ENCODE data around the gene RILPL1. TPM values are rescaled to one million over a fixed set of nuclear protein-coding genes. Genes with fewer than 3 reads are reported as not detected.

The RILPL1 gene
- total and polyA plus RNA-seq, 9 of the 15 experiments (the other 6 are each of a cell fraction or from before 2014, with no cell fraction given), result 0.25 to 10.6 (median 8.6) TPM

- TF ChIP-seq ERF (CRISPR knock-in tag; IDR thresholded peaks at IDR 0.05), result peak; percentile 78; the same call in 1 of the 2 replicates
- no peak for TF ChIP-seq TSC22D4 (tag; IDR thresholded peaks at IDR 0.05)
- TF ChIP-seq RHOXF2B (CRISPR knock-in tag; conservative IDR thresholded peaks at IDR 0.05), result no peak
- peak; percentile 76 for TF ChIP-seq EP400 (IDR thresholded peaks at IDR 0.05)
- no peak for TF ChIP-seq CHCHD3 (CRISPR knock-in tag; IDR thresholded peaks at IDR 0.05)
- TF ChIP-seq FOXM1 (IDR thresholded peaks at IDR 0.05; ENCODE audit: low read depth), result no peak
- TF ChIP-seq FOXM1 (CRISPR knock-in tag; IDR thresholded peaks at IDR 0.05; ENCODE audit: low read depth), result 0 out of 2 replicates have a peak, but pooled peaks have one; percentile 59
- TF ChIP-seq HBP1 (CRISPR knock-in tag; IDR thresholded peaks at IDR 0.05), result no peak
- 0 out of 2 replicates have a peak, but pooled peaks have one; percentile 5 for TF ChIP-seq CREB1 (IDR thresholded peaks at IDR 0.05)
- peak; percentile 47; the same call in 1 of the 2 replicates for TF ChIP-seq CREB1 (CRISPR knock-in tag; IDR thresholded peaks at IDR 0.05)
- no peak for TF ChIP-seq RBM34 (IDR thresholded peaks at IDR 0.05; ENCODE audit: borderline replicate concordance, insufficient read depth, low read length)
- TF ChIP-seq POLR2A (conservative IDR thresholded peaks at IDR 0.05), result peak; percentile 64
- no peak for TF ChIP-seq ARID4B (CRISPR knock-in tag; IDR thresholded peaks at IDR 0.05)
- TF ChIP-seq TOE1 (IDR thresholded peaks at IDR 0.05; ENCODE audit: borderline replicate concordance), result no peak
- TF ChIP-seq TOE1 (CRISPR knock-in tag; IDR thresholded peaks at IDR 0.05; ENCODE audit: borderline replicate concordance, low read depth), result no peak
- no peak for TF ChIP-seq ELK3 (CRISPR knock-in tag; IDR thresholded peaks at IDR 0.05)
- peak; percentile 50 for TF ChIP-seq TBP (optimal IDR thresholded peaks at IDR 0.05; ENCODE audit: low read depth, low read length)
- no peak for TF ChIP-seq MEIS2 (IDR thresholded peaks at IDR 0.05; ENCODE audit: partially characterized antibody)
- TF ChIP-seq NUFIP1 (IDR thresholded peaks at IDR 0.05; ENCODE audit: partially characterized antibody), result no peak
- peak; percentile 72 for TF ChIP-seq L3MBTL2 (IDR thresholded peaks at IDR 0.05)
- peak; percentile 78 for TF ChIP-seq MYC (IDR thresholded peaks at IDR 0.05; ENCODE audit: low read depth, low read length)
- TF ChIP-seq MYC (CRISPR knock-in tag; IDR thresholded peaks at IDR 0.05; ENCODE audit: borderline replicate concordance, low read depth), result no peak
- no peak for TF ChIP-seq RBM17 (IDR thresholded peaks at IDR 0.05; ENCODE audit: borderline replicate concordance, low read depth, low read length)
Measured at GRCh38 chr12:123436017-123436964, 97.2 kb downstream of the RILPL1 start, which contains the start of gene RILPL2 (continued).

Measured in K562 (cell line).